Effector memory CD8-positive, alpha-beta T cell (primary cell): Measurements from ENCODE around the gene UBTD1.
A peak's percentile ranks its signal among the peaks of the same experiment; 100 is the strongest.

Experiments used
- ATAC-seq: fragments of 150-1000 bp; cut with Tn5 transposase; replicated peaks from 2 replicates; pipeline ENCODE4 v1.10.0; 2021; ENCODE audit warnings: mild to moderate bottlenecking, moderate library complexity
- DNase-seq, 3 experiments: peaks; one replicate each; pipeline ENCODE4 v3.0.0; 2021
- H3K27ac Mint-ChIP-seq, 2 donors: one replicate each; pipeline ENCODE4 v1.8.0; 2022; ENCODE audit warnings: mild to moderate bottlenecking in 2 of 2, mixed read lengths in 2 of 2, moderate library complexity in 2 of 2
- H3K27me3 Mint-ChIP-seq, 2 donors: one replicate each; pipeline ENCODE4 v1.8.0; 2022; ENCODE audit warnings: mixed read lengths in 2 of 2
- H3K36me3 Mint-ChIP-seq: one replicate; pipeline ENCODE4 v1.8.0; 2022; ENCODE audit warnings: mild to moderate bottlenecking, moderate library complexity, mixed read lengths; ENCODE audit not compliant: insufficient read depth
- H3K4me1 Mint-ChIP-seq, 2 donors: one replicate each; pipeline ENCODE4 v1.8.0; 2022; ENCODE audit warnings: low read depth in 2 of 2, mixed read lengths in 2 of 2
- H3K4me3 Mint-ChIP-seq, 2 donors: one replicate each; pipeline ENCODE4 v1.8.0; 2022; ENCODE audit warnings: mild to moderate bottlenecking in 2 of 2, mixed read lengths in 2 of 2, moderate library complexity in 2 of 2
- H3K9me3 Mint-ChIP-seq, 2 donors: one replicate each; pipeline ENCODE4 v1.8.0; 2022; ENCODE audit warnings: mixed read lengths in 2 of 2

Gene UBTD1

DNA sequence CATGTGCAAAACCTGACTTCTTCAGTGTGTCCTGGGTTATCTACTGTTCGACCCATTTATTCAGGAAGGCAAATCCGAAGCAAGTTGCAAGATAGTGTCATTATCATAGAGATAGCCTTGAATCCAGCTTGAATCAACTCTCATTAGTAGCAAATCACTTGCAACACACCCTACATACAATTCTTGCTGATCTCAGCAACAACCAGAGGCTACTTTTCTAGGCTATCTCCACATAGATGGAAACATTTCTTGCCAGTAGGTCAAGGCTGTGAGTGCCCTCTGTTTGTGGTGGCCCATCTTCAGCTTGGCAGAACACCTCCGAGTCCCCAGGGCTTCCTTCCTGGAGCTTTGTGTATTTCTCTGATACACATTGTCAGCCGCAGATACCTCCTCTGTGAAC, 12.0 kb downstream of the UBTD1 start:
- Mint-ChIP-seq H3K36me3 (peaks cover 7% of the 10 kb centered on the region), H3K27me3 (peaks cover 19 to 37% of the 10 kb centered on the region in 2 donors), H3K27ac (no peak overlapping the region), H3K9me3 (no peaks in the 10 kb centered on the region), H3K4me1 (peaks cover 0 to 2% of the 10 kb centered on the region in 2 donors), H3K4me3 (no peak overlapping the region)
- DNase-seq, result no peak
- ATAC-seq, result no peak

DNA sequence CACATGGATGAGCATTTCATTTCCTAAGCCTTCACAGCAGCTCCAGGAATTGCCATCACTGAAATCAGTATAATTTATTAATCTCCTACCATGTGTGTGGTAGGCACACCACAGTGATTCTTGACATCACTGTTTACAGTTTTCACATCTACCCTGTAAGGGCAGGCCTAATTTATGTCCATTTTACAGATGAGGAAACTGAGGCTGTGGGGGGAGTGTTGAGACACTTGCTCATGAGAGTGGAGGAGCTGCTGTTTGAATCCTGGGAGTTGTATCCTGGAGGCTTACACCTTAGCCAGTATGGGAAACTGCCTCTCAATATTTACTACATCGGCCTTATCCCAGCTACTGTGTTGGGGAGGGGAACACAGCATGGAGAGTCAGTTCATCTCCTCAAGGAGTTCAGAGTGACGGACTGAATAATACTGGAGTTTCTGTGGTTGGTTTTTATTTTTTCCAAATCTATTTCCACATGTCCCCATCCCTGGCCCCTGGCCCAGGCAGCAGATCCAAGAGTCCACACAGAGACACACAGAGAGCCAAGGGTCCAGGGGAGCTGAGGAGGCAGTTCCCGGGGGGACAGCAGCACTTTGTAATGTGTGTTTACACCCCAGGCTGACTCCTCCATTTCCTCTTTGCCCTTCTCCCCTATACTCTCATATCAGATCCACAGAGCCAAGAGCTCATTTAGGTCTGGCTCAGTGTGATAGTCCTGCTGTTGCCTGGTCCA, 13.2 kb downstream of the UBTD1 start:
- Mint-ChIP-seq H3K27ac (no peak overlapping the region), H3K9me3 (no peaks in the 10 kb centered on the region), H3K27me3 (peaks cover 22 to 48% of the 10 kb centered on the region in 2 donors), H3K4me1 (peaks cover 2% of the 10 kb centered on the region in 2 donors), H3K36me3 (peaks cover 7% of the 10 kb centered on the region), H3K4me3 (no peak overlapping the region)
- DNase-seq (no peak), ATAC-seq (no peak)

DNA sequence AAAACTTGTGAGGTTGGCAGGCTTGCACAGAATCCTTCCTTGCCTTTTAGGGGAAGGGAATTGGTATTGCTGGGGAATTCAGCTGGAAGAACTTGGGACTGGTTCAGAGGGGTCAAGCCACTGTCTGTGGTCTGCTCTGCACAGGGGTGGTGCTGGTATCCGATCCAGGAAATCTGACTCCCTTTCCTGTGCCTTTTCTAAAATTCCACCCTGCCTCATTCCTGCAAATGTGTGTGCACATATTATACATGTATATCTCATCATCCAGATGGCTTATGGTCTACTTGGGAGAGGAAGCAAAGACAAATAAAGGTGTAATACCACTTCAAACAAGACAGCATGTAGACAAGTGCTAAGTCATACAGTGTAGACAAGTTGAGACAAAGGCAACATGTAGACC, 14.3 kb downstream of the UBTD1 start:
- peaks cover 27 to 55% of the 10 kb centered on the region in 2 donors for H3K27me3 Mint-ChIP-seq
- DNase-seq, result no peak
- H3K9me3 Mint-ChIP-seq, result no peaks in the 10 kb centered on the region
- ATAC-seq, result no peak
- no peak overlapping the region for H3K27ac Mint-ChIP-seq
- no peak overlapping the region for H3K4me3 Mint-ChIP-seq
- H3K4me1 Mint-ChIP-seq, result peaks cover 4 to 5% of the 10 kb centered on the region in 2 donors
- H3K36me3 Mint-ChIP-seq, result peaks cover 3% of the 10 kb centered on the region

DNA sequence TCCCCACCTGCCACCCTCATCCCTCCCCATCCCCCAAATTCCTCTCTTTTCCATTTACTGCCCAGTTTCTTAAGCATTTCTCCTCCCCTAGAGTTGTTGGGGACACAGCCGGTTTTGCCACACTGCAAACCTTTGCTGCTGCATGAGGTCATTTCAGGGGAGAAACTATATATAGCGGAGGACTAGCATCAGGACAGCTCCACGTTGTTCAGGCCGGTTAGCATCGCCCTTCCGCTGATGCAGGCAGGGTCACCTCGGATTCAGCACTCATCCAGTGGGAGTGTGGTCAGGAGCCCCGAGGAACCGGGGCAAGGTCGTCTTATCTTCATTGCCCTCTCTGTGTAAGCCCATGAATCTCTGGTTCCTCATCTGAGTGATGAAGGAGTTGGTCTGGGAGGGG, 15.6 kb downstream of the UBTD1 start:
- H3K4me1 Mint-ChIP-seq, result peaks cover 4 to 5% of the 10 kb centered on the region in 2 donors
- H3K4me3 Mint-ChIP-seq, result no peak overlapping the region
- peaks cover 27 to 59% of the 10 kb centered on the region in 2 donors for H3K27me3 Mint-ChIP-seq
- peaks cover 3% of the 10 kb centered on the region for H3K36me3 Mint-ChIP-seq
- ATAC-seq (no peak), DNase-seq (no peak)
- H3K27ac Mint-ChIP-seq, result no peak overlapping the region
- H3K9me3 Mint-ChIP-seq, result no peaks in the 10 kb centered on the region

DNA sequence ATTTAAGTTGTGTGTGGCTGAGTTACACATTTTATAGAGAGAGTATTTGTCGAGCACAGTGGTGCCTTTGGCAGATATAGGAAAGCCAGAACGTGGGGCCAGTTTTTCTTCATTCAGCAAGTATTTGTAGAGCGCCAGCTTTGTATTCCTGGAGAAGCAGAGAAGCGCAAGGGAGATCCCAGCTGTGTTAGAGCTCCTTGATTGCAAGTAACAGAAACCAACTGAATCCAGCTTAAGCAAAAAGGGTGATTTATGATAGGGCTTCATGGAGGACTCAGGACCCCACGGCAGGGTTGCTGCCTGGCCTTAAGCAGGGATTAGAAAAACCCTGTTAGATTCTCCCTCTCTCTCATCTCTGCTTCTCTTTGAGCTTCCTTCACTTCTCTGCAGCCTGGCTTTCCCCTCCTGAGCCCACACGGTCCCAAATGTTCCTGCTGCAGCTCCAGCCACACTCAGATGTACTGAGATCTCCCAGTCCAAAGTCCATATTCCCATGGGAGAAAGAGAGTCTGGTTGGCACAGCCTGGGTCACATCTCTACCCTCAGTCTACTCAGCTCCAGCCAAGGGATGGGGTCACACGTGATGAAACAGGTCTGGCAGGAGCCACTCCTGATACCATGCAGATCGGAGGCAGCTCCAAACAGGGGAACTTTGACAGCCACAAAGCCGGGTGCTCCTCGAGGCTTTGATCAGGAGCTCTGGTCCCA, 16.7 kb downstream of the UBTD1 start:
- Mint-ChIP-seq H3K4me1 (peaks cover 4 to 5% of the 10 kb centered on the region in 2 donors), H3K36me3 (peaks cover 3% of the 10 kb centered on the region), H3K27me3 (peaks cover 31 to 59% of the 10 kb centered on the region in 2 donors), H3K9me3 (no peaks in the 10 kb centered on the region), H3K27ac (no peak overlapping the region), H3K4me3 (no peak overlapping the region)
- ATAC-seq (no peak), DNase-seq (no peak)

DNA sequence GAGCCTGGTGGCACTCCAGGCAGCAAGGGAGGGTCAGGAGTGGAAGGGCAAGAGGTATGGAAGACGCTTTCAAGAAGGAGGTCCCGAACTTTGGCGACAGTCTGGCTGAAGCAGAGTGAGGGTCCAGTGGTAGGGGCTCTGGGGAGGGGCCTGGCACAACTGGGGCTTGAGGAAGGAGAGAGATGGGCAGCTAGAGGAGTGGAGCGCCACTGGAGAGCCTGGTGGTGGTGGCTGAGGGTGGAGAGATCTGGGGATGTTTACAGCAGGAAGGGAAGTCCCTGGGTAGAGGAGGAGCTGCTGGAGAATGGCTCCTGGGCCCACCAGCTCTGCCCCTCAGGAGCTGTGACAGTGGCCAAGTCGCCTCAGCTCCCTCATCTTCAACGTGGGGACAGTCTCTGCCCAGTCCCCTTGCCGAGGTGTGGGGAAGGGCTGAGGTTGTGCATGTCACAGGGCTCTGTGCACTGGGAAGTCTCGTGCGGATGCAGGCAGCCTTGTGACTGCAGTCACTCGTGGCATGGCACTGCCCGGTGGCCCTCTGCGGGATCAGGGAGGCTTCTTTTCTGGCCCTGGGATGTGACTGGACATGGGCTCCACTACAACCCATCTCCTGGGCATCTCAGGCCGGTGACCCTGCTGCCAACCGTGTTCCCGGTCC, 18.5 kb downstream of the UBTD1 start:
- H3K27ac Mint-ChIP-seq, result no peak overlapping the region
- H3K27me3 Mint-ChIP-seq, result peaks cover 34 to 77% of the 10 kb centered on the region in 2 donors
- no peaks in the 10 kb centered on the region for H3K9me3 Mint-ChIP-seq
- ATAC-seq (no peak), DNase-seq (no peak)
- H3K4me1 Mint-ChIP-seq, result peaks cover 4 to 5% of the 10 kb centered on the region in 2 donors
- H3K4me3 Mint-ChIP-seq, result no peak overlapping the region
- peaks cover 3% of the 10 kb centered on the region for H3K36me3 Mint-ChIP-seq

DNA sequence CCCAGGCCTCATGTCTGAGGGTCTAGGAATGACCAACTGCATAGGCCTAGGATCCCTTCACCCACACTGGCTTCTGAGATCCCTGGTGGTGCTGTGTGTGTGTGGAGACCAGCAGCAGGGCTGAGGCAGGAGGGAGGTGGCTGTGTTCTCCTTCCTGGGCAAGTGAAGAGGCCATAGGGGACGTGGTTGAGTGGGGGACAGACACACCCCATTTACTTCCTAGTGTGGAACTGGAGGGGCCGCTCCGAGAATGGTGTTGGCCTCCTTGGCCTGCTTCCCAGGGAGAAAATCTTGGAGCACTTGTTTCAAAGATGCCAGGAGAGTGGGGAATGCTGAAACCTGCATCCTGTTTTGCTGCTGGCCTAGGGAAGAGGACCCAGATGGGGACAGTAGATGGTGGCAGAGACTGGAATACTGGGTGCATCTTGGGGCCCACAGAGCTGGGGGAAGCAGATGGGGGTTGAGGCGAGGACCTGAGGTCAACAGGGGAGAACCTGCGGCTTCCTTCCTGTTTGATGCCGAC, 19.1 kb downstream of the UBTD1 start:
- Mint-ChIP-seq H3K4me3 (no peak overlapping the region), H3K36me3 (peaks cover 3% of the 10 kb centered on the region)

DNA sequence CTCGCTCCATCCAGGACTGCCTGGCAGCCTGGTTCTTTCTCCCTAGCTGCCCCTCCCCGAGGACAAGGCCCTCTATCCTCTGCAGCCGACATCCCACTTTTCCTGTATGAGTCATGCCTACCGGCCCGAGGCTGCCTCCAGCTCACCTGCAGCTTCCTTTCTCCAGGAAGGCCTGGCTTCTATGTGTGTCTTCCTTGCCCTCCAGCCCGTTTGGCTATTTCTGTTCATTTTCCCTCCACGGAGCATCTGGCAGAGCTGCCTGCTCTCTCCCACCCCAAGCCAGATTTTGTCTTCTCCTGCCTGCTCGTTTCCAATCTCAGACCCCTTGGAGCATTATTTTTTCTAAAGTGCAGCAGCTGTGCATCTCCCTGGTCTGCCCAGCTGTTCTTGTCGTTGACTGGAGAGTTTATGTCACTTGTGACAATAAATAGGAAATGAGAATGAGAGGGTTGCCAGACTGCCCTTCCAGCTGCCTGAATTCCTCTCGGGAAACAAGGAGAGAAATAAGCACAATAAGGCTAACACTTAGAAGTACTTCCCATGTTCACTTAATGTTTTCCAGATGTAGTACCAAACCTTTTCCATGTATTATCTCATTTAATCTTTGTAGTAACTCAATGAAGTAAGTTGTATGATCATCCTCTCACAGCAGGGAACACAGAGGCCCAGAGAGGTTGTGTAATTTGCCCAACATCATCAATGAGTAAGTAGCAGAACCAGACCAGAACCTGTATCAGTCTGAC, 19.7 kb downstream of the UBTD1 start:
- Mint-ChIP-seq H3K9me3 (no peaks in the 10 kb centered on the region), H3K27me3 (peaks cover 47 to 82% of the 10 kb centered on the region in 2 donors), H3K27ac (peak overlapping the region in 1 of 2 donors; percentile 53), H3K4me1 (peaks cover 2 to 5% of the 10 kb centered on the region in 2 donors), H3K36me3 (peaks cover 3% of the 10 kb centered on the region), H3K4me3 (no peak overlapping the region)
- no peak for ATAC-seq
- no peak for DNase-seq

More for the DNA sequence above, 19.1 kb downstream of the UBTD1 start:
- peaks cover 40 to 82% of the 10 kb centered on the region in 2 donors for H3K27me3 Mint-ChIP-seq
- peaks cover 4 to 5% of the 10 kb centered on the region in 2 donors for H3K4me1 Mint-ChIP-seq
- H3K27ac Mint-ChIP-seq, result no peak overlapping the region
- ATAC-seq (no peak), DNase-seq (no peak)
- H3K9me3 Mint-ChIP-seq, result no peaks in the 10 kb centered on the region

DNA sequence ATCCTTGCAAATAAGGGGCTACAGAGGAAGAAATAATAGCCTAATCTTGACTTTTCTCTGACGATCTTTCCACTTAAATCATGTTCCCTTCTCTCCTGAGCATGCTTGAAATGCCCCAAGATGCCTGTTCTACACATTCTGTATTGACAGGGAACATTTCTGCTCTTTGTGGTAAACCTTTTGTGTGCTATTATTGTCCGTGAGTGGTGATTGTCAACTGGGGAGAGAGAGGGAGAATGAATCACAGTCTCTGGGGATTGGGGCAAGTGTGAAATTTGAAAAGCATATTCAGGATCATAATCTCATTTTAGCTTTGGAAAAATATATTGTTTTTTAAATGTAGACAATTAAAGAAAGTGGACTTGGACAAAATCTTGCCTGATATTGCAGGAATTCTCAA, 20.6 kb downstream of the UBTD1 start:
- Mint-ChIP-seq H3K4me3 (no peak overlapping the region), H3K27ac (no peak overlapping the region), H3K36me3 (peaks cover 3% of the 10 kb centered on the region), H3K9me3 (no peaks in the 10 kb centered on the region), H3K4me1 (peaks cover 2 to 5% of the 10 kb centered on the region in 2 donors), H3K27me3 (peaks cover 43 to 83% of the 10 kb centered on the region in 2 donors)
- DNase-seq (no peak), ATAC-seq (no peak)

DNA sequence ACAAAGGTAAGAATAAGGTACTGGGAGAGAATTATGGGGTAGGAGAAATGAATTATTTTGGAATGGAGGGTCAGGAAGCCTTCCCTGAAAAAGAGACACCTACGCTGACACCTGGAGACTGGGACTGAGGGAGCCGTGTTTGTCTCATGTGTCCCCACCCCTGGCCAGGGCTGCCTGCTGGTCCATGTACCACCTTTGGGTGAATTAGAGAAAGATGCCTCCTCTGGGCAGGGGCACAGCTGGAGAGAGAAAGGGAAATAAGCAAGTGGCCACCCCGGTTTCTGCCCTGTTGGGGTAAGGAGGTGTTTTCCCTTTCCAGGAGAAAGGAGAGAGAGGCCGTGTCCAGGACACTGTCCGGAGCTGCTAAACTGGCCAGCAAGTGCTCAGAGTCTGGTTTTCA, 21.8 kb downstream of the UBTD1 start:
- DNase-seq, result no peak
- H3K4me1 Mint-ChIP-seq, result peaks cover 2 to 5% of the 10 kb centered on the region in 2 donors
- peaks cover 1% of the 10 kb centered on the region for H3K36me3 Mint-ChIP-seq
- ATAC-seq, result no peak
- H3K4me3 Mint-ChIP-seq, result no peak overlapping the region
- no peak overlapping the region for H3K27ac Mint-ChIP-seq
- peaks cover 31 to 81% of the 10 kb centered on the region in 2 donors for H3K27me3 Mint-ChIP-seq
- no peaks in the 10 kb centered on the region for H3K9me3 Mint-ChIP-seq

DNA sequence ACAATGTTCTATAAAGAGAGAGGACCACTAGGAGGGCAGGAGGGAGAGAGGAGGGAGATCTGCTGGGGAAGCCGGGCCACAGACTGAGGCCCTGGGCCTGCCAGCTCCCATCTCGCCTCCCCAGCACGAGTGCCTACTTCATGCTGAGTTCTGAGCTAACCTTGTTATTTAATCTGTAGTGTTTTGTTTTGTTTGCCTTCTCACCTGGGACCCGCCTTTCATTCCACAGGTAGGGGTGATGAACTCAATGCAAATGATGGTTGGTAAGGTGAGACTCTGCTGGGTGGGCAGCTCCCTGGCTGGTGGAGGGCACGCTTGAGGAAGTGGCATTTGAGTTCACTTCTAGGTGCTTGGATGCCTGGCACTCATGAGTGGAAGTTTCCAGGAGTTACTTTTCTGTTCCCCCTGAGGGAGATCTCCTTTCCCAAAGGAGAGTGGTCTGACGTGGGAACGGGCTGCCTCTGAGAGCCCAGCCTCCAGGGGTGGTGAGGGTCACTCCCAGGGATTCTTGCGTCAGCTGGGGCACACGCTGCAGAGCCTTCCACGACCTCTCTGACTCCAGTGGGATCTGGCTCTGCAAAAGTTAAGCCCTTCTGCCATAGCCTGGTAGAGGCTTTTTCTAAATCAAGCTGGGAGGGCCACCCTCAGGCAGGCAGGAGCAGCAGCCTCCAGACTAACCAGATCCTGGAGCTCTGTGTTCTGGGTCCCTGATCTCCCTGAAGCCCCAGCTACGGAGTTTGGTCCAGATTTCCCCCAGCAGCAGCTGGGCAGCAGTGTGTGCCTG, 22.4 kb downstream of the UBTD1 start:
- Mint-ChIP-seq H3K27ac (no peak overlapping the region), H3K27me3 (peaks cover 28 to 75% of the 10 kb centered on the region in 2 donors), H3K4me3 (no peak overlapping the region), H3K4me1 (peaks cover 2 to 5% of the 10 kb centered on the region in 2 donors), H3K9me3 (no peaks in the 10 kb centered on the region), H3K36me3 (no peaks in the 10 kb centered on the region)
- DNase-seq, result no peak
- ATAC-seq, result no peak

DNA sequence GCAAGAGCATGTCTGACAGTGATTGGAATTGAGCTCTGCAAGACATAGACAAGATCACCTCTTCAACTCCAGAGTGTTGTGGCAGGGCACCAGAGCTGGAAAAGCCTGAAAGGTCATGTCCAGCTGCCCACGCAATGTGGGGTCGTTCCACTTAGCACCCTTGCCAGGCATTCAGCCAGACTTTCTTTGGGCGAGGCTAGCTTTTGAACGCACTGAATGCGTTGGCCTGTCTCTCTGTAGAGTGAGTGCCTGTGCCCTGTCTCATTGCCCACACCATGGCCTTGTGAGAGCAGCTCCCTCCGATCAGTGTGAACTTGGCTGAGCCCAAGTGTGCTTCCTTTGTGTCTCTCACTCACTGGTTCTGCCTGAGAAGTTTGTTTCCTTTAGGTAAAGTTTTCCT, 23.3 kb downstream of the UBTD1 start:
- Mint-ChIP-seq H3K4me1 (peaks cover under 1 to 1% of the 10 kb centered on the region in 2 donors), H3K4me3 (no peak overlapping the region), H3K9me3 (no peaks in the 10 kb centered on the region), H3K27ac (no peak overlapping the region), H3K27me3 (peaks cover 24 to 67% of the 10 kb centered on the region in 2 donors), H3K36me3 (no peaks in the 10 kb centered on the region)
- DNase-seq (no peak), ATAC-seq (no peak)
